KG1 (cell line): Measurements from ENCODE around the gene DNAH1.

Experiments
- DNase-seq: peaks from one replicate; lab custom pipeline; 2025; lab: John Stamatoyannopoulos, UW

The DNAH1 gene

GRCh38 chr3:52391096-52391495 is 75.0 kb downstream of the DNAH1 start:
- no peak for DNase-seq

- DNase-seq = no peak
Measured at GRCh38 chr3:52392216-52392930, 76.3 kb downstream of the DNAH1 start.

GRCh38 chr3:52393131-52393807 is 77.2 kb downstream of the DNAH1 start:
- DNase-seq = no peak

GRCh38 chr3:52393959-52394670 is 78.0 kb downstream of the DNAH1 start:
- no peak for DNase-seq

GRCh38 chr3:52394751-52395502 is 78.8 kb downstream of the DNAH1 start:
- DNase-seq = no peak

GRCh38 chr3:52395503-52395865 is 79.4 kb downstream of the DNAH1 start:
- no peak for DNase-seq

- DNase-seq = no peak
Measured at GRCh38 chr3:52396011-52396906, 80.1 kb downstream of the DNAH1 start.

- no peak for DNase-seq
Measured at GRCh38 chr3:52396907-52397591, 80.9 kb downstream of the DNAH1 start.

GRCh38 chr3:52397676-52398399 is 81.7 kb downstream of the DNAH1 start:
- DNase-seq = no peak

GRCh38 chr3:52398670-52399081 is 82.6 kb downstream of the DNAH1 start:
- DNase-seq = no peak

GRCh38 chr3:52399131-52399530 is 83.0 kb downstream of the DNAH1 start:
- no peak for DNase-seq

GRCh38 chr3:52399593-52399992 is 83.5 kb downstream of the DNAH1 start:
- DNase-seq = no peak

- DNase-seq = no peak
Measured at GRCh38 chr3:52400275-52400793, 84.2 kb downstream of the DNAH1 start.

- no peak for DNase-seq
Measured at GRCh38 chr3:52401021-52401420, 84.9 kb downstream of the DNAH1 start.

- DNase-seq = no peak
Measured at GRCh38 chr3:52401551-52401950, 85.4 kb downstream of the DNAH1 start.

GRCh38 chr3:52402101-52402521 is 86.0 kb downstream of the DNAH1 start:
- DNase-seq = no peak

GRCh38 chr3:52402706-52403270 is 86.7 kb downstream of the DNAH1 start:
- DNase-seq = no peak

- no peak for DNase-seq
Measured at GRCh38 chr3:52403271-52403841, 87.2 kb downstream of the DNAH1 start.

GRCh38 chr3:52403955-52404354 is 87.8 kb downstream of the DNAH1 start:
- DNase-seq = no peak
